Stomach (tissue), 4 donors: ENCODE results near the gene ERCC5.

ENCODE experiments used
- EP300 ChIP-seq: sonication (generic); formaldehyde crosslinking; IDR thresholded peaks from one replicate; pipeline ENCODE4 v1.6.1; 2017; ENCODE audit warnings: antibody characterized with exemption
- POLR2A ChIP-seq, 4 donors: fragments of 450-650 bp; IDR thresholded peaks; one replicate each; pipeline ENCODE4 v1.6.1; 2016; ENCODE audit warnings: antibody characterized with exemption in 4 of 4, control low read depth in 2 of 4, mild to moderate bottlenecking in 1 of 4, moderate library complexity in 1 of 4
- POLR2AphosphoS5 ChIP-seq, 3 donors: sonication (generic); formaldehyde crosslinking; IDR thresholded peaks; one replicate each; pipeline ENCODE4 v1.6.1; 2016; ENCODE audit warnings: antibody characterized with exemption in 3 of 3
- TF ChIP-seq, protein P1 (sequence below), 7 experiments: fragments of 450-650 bp in 4 of 7; fragments of 200-600 bp in 3 of 7; sonication (generic) in 3 of 7; IDR thresholded peaks; one replicate each; pipeline ENCODE4 v1.5.1; 2016 to 2019; ENCODE audit warnings: antibody characterized with exemption in 7 of 7, control low read depth in 2 of 7, mild to moderate bottlenecking in 1 of 7

DNA sequence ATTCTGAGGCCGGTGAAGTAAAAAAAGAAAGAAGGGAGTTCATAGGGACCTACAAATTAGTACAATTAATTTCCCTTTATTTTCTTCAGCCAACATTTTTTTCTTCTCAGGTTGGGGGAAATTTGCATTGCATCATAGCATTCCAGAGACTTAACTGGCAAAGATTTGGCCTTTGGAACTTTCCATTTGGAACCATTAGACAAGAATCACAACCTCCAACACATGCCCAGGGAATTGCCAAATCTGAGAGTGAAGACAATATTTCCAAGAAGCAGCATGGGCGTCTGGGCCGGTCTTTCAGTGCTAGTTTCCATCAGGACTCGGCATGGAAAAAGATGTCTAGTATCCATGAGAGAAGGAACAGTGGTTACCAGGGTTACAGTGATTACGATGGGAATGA, 6.4 kb upstream of the ERCC5 start:
- TF ChIP-seq, protein P1, sequence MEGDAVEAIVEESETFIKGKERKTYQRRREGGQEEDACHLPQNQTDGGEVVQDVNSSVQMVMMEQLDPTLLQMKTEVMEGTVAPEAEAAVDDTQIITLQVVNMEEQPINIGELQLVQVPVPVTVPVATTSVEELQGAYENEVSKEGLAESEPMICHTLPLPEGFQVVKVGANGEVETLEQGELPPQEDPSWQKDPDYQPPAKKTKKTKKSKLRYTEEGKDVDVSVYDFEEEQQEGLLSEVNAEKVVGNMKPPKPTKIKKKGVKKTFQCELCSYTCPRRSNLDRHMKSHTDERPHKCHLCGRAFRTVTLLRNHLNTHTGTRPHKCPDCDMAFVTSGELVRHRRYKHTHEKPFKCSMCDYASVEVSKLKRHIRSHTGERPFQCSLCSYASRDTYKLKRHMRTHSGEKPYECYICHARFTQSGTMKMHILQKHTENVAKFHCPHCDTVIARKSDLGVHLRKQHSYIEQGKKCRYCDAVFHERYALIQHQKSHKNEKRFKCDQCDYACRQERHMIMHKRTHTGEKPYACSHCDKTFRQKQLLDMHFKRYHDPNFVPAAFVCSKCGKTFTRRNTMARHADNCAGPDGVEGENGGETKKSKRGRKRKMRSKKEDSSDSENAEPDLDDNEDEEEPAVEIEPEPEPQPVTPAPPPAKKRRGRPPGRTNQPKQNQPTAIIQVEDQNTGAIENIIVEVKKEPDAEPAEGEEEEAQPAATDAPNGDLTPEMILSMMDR (IDR thresholded peaks at IDR 0.05) = no peak
- TF ChIP-seq POLR2AphosphoS5 (IDR thresholded peaks at IDR 0.05) (no peak), EP300 (no peak), POLR2A (IDR thresholded peaks at IDR 0.05) (no peak)
